Activated B cell treated with CpG ODN at 0.5 μM for 24 hours (primary cell): ENCODE data around the gene ZIC4. TPM values are rescaled to one million over a fixed set of nuclear protein-coding genes. Genes with fewer than 3 reads are reported as not detected.

ENCODE experiments used
- ATAC-seq: fragments of 200-7000 bp; cut with Tn5 transposase; one replicate; pipeline ENCODE4 v1.10.0; 2021; ENCODE audit warnings: low read depth, mild to moderate bottlenecking, moderate library complexity
- CTCF ChIA-PET: fragments of 350-600 bp; sonication (Branson Sonifier 250); formaldehyde crosslinking; loops from one replicate; lab custom pipeline; 2021; ENCODE audit warnings: antibody characterized with exemption; lab: Charles Lee
- POLR2A ChIA-PET: fragments of 350-600 bp; sonication (Branson Sonifier 250); formaldehyde crosslinking; loops from one replicate; lab custom pipeline; 2021; ENCODE audit warnings: antibody characterized with exemption; lab: Charles Lee
- DNase-seq: peaks from one replicate; pipeline ENCODE4 v3.0.0; 2022
- H3K27ac Mint-ChIP-seq: one replicate; pipeline ENCODE4 v1.8.0; 2020; ENCODE audit warnings: mixed read lengths
- H3K27me3 Mint-ChIP-seq: one replicate; pipeline ENCODE4 v1.8.0; 2021; ENCODE audit warnings: mixed read lengths
- H3K36me3 Mint-ChIP-seq: one replicate; pipeline ENCODE4 v1.8.0; 2021; ENCODE audit warnings: low read depth, mixed read lengths
- H3K4me1 Mint-ChIP-seq: one replicate; pipeline ENCODE4 v1.8.0; 2021; ENCODE audit warnings: mixed read lengths
- H3K4me3 Mint-ChIP-seq: one replicate; pipeline ENCODE4 v1.8.0; 2020; ENCODE audit warnings: mild to moderate bottlenecking, mixed read lengths
- H3K9me3 Mint-ChIP-seq: one replicate; pipeline ENCODE4 v1.8.0; 2020; ENCODE audit warnings: mixed read lengths
- CTCF ChIP-seq: fragments of 200-600 bp; IDR thresholded peaks from one replicate; pipeline ENCODE4 v1.8.0; 2022; ENCODE audit warnings: antibody characterized with exemption, mild to moderate bottlenecking
- intact Hi-C: fragments of 100-400 bp; cut with micrococcal nuclease; formaldehyde crosslinking; loops from one replicate; pipeline ENCODE4 v1.15.1; 2024
- total RNA-seq: library from RNA; stranded (reverse); gene quantifications from 2 replicates; pipeline ENCODE4 v1.2.3, GENCODE V29; 2022

Gene ZIC4
- total RNA-seq, 1 donor from 2014 or later = not detected

GRCh38 chr3:147368561-147369221, 37.7 kb downstream of the ZIC4 start:
- H3K9me3 Mint-ChIP-seq = no peaks in the 10 kb centered on the region
- no peak for TF ChIP-seq CTCF
- no peak overlapping the region for H3K4me3 Mint-ChIP-seq
- peaks cover 61% of the 10 kb centered on the region for H3K27me3 Mint-ChIP-seq
- ATAC-seq (no peak), DNase-seq (no peak)
- no peaks in the 10 kb centered on the region for H3K36me3 Mint-ChIP-seq
- intact Hi-C loops = no loop called here
- H3K4me1 Mint-ChIP-seq = no peaks in the 10 kb centered on the region
- ChIA-PET CTCF (no interaction called here), POLR2A (no interaction called here)
- no peak overlapping the region for H3K27ac Mint-ChIP-seq

GRCh38 chr3:147368151-147368550, 38.2 kb downstream of the ZIC4 start:
- Mint-ChIP-seq H3K9me3 (no peaks in the 10 kb centered on the region), H3K27me3 (peaks cover 59% of the 10 kb centered on the region), H3K4me3 (no peak overlapping the region), H3K36me3 (no peaks in the 10 kb centered on the region), H3K27ac (no peak overlapping the region), H3K4me1 (no peaks in the 10 kb centered on the region)
- CTCF ChIA-PET = no interaction called here
- no peak for ATAC-seq
- no peak for TF ChIP-seq CTCF
- POLR2A ChIA-PET = no interaction called here
- intact Hi-C loops = no loop called here
- no peak for DNase-seq

- TF ChIP-seq CTCF = no peak
- Mint-ChIP-seq H3K36me3 (no peaks in the 10 kb centered on the region), H3K4me1 (no peaks in the 10 kb centered on the region), H3K27me3 (peaks cover 54% of the 10 kb centered on the region), H3K27ac (no peak overlapping the region), H3K9me3 (no peaks in the 10 kb centered on the region), H3K4me3 (no peak overlapping the region)
- POLR2A ChIA-PET = no interaction called here
- CTCF ChIA-PET = no interaction called here
- intact Hi-C loops = no loop called here
- ATAC-seq = no peak
- DNase-seq = no peak
Observed at GRCh38 chr3:147367676-147368075, 38.7 kb downstream of the ZIC4 start.

- no peak overlapping the region for H3K27ac Mint-ChIP-seq
- ChIA-PET POLR2A (no interaction called here), CTCF (no interaction called here)
- no peaks in the 10 kb centered on the region for H3K4me1 Mint-ChIP-seq
- ATAC-seq = no peak
- intact Hi-C loops = no loop called here
- no peak for DNase-seq
- no peaks in the 10 kb centered on the region for H3K9me3 Mint-ChIP-seq
- peaks cover 51% of the 10 kb centered on the region for H3K27me3 Mint-ChIP-seq
- no peaks in the 10 kb centered on the region for H3K36me3 Mint-ChIP-seq
- no peak for TF ChIP-seq CTCF
- H3K4me3 Mint-ChIP-seq = no peak overlapping the region
Observed at GRCh38 chr3:147365196-147366115, 40.9 kb downstream of the ZIC4 start.

GRCh38 chr3:147364771-147365170, 41.6 kb downstream of the ZIC4 start:
- DNase-seq = no peak
- ATAC-seq = no peak
- CTCF ChIA-PET = no interaction called here
- Mint-ChIP-seq H3K27me3 (peaks cover 51% of the 10 kb centered on the region), H3K27ac (no peak overlapping the region), H3K4me1 (no peaks in the 10 kb centered on the region), H3K36me3 (no peaks in the 10 kb centered on the region), H3K4me3 (no peak overlapping the region), H3K9me3 (no peaks in the 10 kb centered on the region)
- no peak for TF ChIP-seq CTCF
- intact Hi-C loops = no loop called here
- POLR2A ChIA-PET = no interaction called here
